Muscle of back (tissue), 11 donors: ENCODE data around the gene EMD. TPM values are rescaled to one million over a fixed set of nuclear protein-coding genes. Genes with fewer than 3 reads are reported as not detected.
A peak's percentile ranks its signal among the peaks of the same experiment; 100 is the strongest.
"Not testable (repeated sequence)": the region's sequence is repeated elsewhere in the genome, so short reads cannot be mapped to it uniquely, and the experiment has no call there.

Experiments
- DNase-seq, 3 donors: peaks; one replicate each; pipeline versions ENCODE4 v3.0.0 to v3.0.0-alpha.2; 2013
- polyA plus RNA-seq, 10 donors: library from polyadenylated mRNA; unstranded; fragments of 120-200 nt; gene quantifications; one replicate each; pipeline ENCODE4 v1.2.1, GENCODE V29; 2013; ENCODE audit not compliant: insufficient read length in 10 of 10

Gene EMD
- polyA plus RNA-seq, 10 donors: 39.6 to 54.1 (median 46.9) TPM

GRCh38 chrX:154389812-154390747, 11.0 kb downstream of the EMD start:
- DNase-seq: not testable (repeated sequence)

- not testable (repeated sequence) for DNase-seq
These were observed 17.3 kb downstream of the EMD start for GRCh38 chrX:154396363-154396762.

GRCh38 chrX:154396973-154397887, 18.1 kb downstream of the EMD start:
- DNase-seq: peak; percentile 57 to 88 (median 73)

GRCh38 chrX:154397888-154398667, 19.0 kb downstream of the EMD start, which contains the start of gene RPL10:
RPL10 (plus strand) TSS chrX:154398377; CDS start chrX:154398520, 143 bp downstream.
- DNase-seq: peak; percentile 95 to 97 (median 96)

- DNase-seq: peak; percentile 80 to 91 (median 82)
These were observed 19.8 kb downstream of the EMD start for GRCh38 chrX:154398668-154399526.

GRCh38 chrX:154399527-154400368, 20.7 kb downstream of the EMD start:
- no peak for DNase-seq

- DNase-seq: not testable (repeated sequence)
These were observed 21.3 kb downstream of the EMD start for GRCh38 chrX:154400369-154400817.

- no peak for DNase-seq
These were observed 22.1 kb downstream of the EMD start for GRCh38 chrX:154401045-154401799.

GRCh38 chrX:154401918-154402621, 23.0 kb downstream of the EMD start:
- no peak for DNase-seq

- DNase-seq: no peak
These were observed 23.6 kb downstream of the EMD start for GRCh38 chrX:154402622-154403127.

GRCh38 chrX:154403192-154403591, 24.1 kb downstream of the EMD start:
- no peak for DNase-seq

- no peak for DNase-seq
These were observed 24.8 kb downstream of the EMD start for GRCh38 chrX:154403858-154404257.

- no peak for DNase-seq
These were observed 25.6 kb downstream of the EMD start for GRCh38 chrX:154404625-154405192.

- DNase-seq: no peak
These were observed 29.6 kb downstream of the EMD start for GRCh38 chrX:154408659-154409221.

- DNase-seq: peak in 2 of 3 donors; percentile 55 to 57
These were observed 30.3 kb downstream of the EMD start, which contains the start of gene DNASE1L1 for GRCh38 chrX:154409222-154409871. DNASE1L1 (minus strand) TSS chrX:154409254; CDS start chrX:154405568, 3,686 bp downstream.

GRCh38 chrX:154411981-154412340, 32.9 kb downstream of the EMD start:
- DNase-seq: peak in 2 of 3 donors; percentile 44 to 79
